SK-N-SH treated with all-trans-retinoic acid at 6 μM for 48 hours (cell line): ENCODE results near the gene OTOG.
A peak's percentile ranks its signal among the peaks of the same experiment; 100 is the strongest.

Experiments used
- ATAC-seq: fragments of 200-7000 bp; cut with Tn5 transposase; 3 replicates; pipeline ENCODE4 v1.9.1; 2020; ENCODE audit warnings: mild to moderate bottlenecking, moderate library complexity
- ARNTL ChIP-seq: fragments of 450-650 bp; formaldehyde crosslinking; IDR thresholded peaks from 2 replicates; pipeline ENCODE4 v1.5.0; 2020; ENCODE audit warnings: low read depth, mild to moderate bottlenecking, moderate library complexity, borderline replicate concordance
- BACH2 ChIP-seq: fragments of 250-450 bp; sonication (Bioruptor Pico); IDR thresholded peaks from 2 replicates; pipeline ENCODE4 v1.9.0; 2021; ENCODE audit warnings: mild to moderate bottlenecking, borderline replicate concordance
- CSDC2 ChIP-seq: fragments of 250-450 bp; sonication (Bioruptor Pico); IDR thresholded peaks from 2 replicates; pipeline ENCODE4 v1.5.0; 2020; ENCODE audit warnings: mild to moderate bottlenecking, moderate library complexity
- ESRRG ChIP-seq: fragments of 250-450 bp; sonication (Bioruptor Pico); IDR thresholded peaks from 2 replicates; pipeline ENCODE4 v1.6.1; 2021; ENCODE audit warnings: mild to moderate bottlenecking
- GLIS3 ChIP-seq: fragments of 250-450 bp; sonication (Bioruptor Pico); IDR thresholded peaks from 2 replicates; pipeline ENCODE4 v1.5.0; 2020; ENCODE audit warnings: mild to moderate bottlenecking, moderate library complexity
- ISL1 ChIP-seq: fragments of 250-450 bp; sonication (Bioruptor Pico); IDR thresholded peaks from 2 replicates; pipeline ENCODE4 v2.1.2; 2022; ENCODE audit warnings: mild to moderate bottlenecking, moderate library complexity
- OSR1 ChIP-seq: fragments of 250-450 bp; sonication (Bioruptor Pico); IDR thresholded peaks from 2 replicates; pipeline ENCODE4 v1.8.0; 2022; ENCODE audit warnings: moderate library complexity, mild to moderate bottlenecking, inconsistent platforms
- PATZ1 ChIP-seq: fragments of 250-450 bp; sonication (Bioruptor Pico); IDR thresholded peaks from 2 replicates; pipeline ENCODE4 v1.8.0; 2020; ENCODE audit warnings: mild to moderate bottlenecking, moderate library complexity, borderline replicate concordance
- PPARA ChIP-seq: fragments of 250-450 bp; sonication (Bioruptor Pico); IDR thresholded peaks from 2 replicates; pipeline ENCODE4 v1.5.0; 2020; ENCODE audit warnings: mild to moderate bottlenecking, borderline replicate concordance
- RARB ChIP-seq: fragments of 250-450 bp; sonication (Bioruptor Pico); IDR thresholded peaks from 2 replicates; pipeline ENCODE4 v1.8.0; 2021; ENCODE audit warnings: mild to moderate bottlenecking, moderate library complexity
- SNAI2 ChIP-seq: fragments of 250-450 bp; sonication (Bioruptor Pico); IDR thresholded peaks from 2 replicates; pipeline ENCODE4 v1.5.0; 2020; ENCODE audit warnings: mild to moderate bottlenecking, moderate library complexity
- TCF4 ChIP-seq: fragments of 250-450 bp; sonication (Bioruptor Pico); IDR thresholded peaks from 2 replicates; pipeline ENCODE4 v1.8.0; 2021; ENCODE audit warnings: mild to moderate bottlenecking, moderate library complexity, borderline replicate concordance
- TOX ChIP-seq: fragments of 250-450 bp; sonication (Bioruptor Pico); IDR thresholded peaks from 2 replicates; pipeline ENCODE4 v1.8.0; 2021; ENCODE audit warnings: mild to moderate bottlenecking, moderate library complexity, borderline replicate concordance
- TSHZ2 ChIP-seq: fragments of 250-450 bp; sonication (Bioruptor Pico); IDR thresholded peaks from 2 replicates; pipeline ENCODE4 v1.5.0; 2020; ENCODE audit warnings: mild to moderate bottlenecking, moderate library complexity
- ZC3H10 ChIP-seq: fragments of 250-450 bp; sonication (Bioruptor Pico); IDR thresholded peaks from 2 replicates; pipeline ENCODE4 v1.5.1; 2021; ENCODE audit warnings: mild to moderate bottlenecking, moderate library complexity
- ZFP3 ChIP-seq: fragments of 250-450 bp; sonication (Bioruptor Pico); IDR thresholded peaks from 2 replicates; pipeline ENCODE4 v1.5.0; 2020; ENCODE audit warnings: mild to moderate bottlenecking, moderate library complexity
- ZFP30 ChIP-seq: fragments of 450-650 bp; formaldehyde crosslinking; IDR thresholded peaks from 2 replicates; pipeline ENCODE4 v1.5.0; 2022; ENCODE audit warnings: mild to moderate bottlenecking, moderate library complexity
- ZNF565 ChIP-seq: fragments of 450-650 bp; formaldehyde crosslinking; conservative IDR thresholded peaks from 2 replicates; pipeline ENCODE4 v1.5.0; 2020; ENCODE audit warnings: low read depth, mild to moderate bottlenecking, moderate library complexity
- ZNF70 ChIP-seq: fragments of 450-650 bp; formaldehyde crosslinking; IDR thresholded peaks from 2 replicates; pipeline ENCODE4 v1.5.0; 2020; ENCODE audit warnings: mild to moderate bottlenecking, moderate library complexity
- TF ChIP-seq, protein P1 (sequence below): fragments of 250-450 bp; sonication (Bioruptor Pico); IDR thresholded peaks from 2 replicates; pipeline ENCODE4 v1.5.1; 2021; ENCODE audit warnings: mild to moderate bottlenecking, moderate library complexity
- TF ChIP-seq, protein P2 (sequence below): fragments of 250-450 bp; sonication (Bioruptor Pico); IDR thresholded peaks from 2 replicates; pipeline ENCODE4 v1.8.0; 2021; ENCODE audit warnings: low read depth, mild to moderate bottlenecking, moderate library complexity, borderline replicate concordance
- TF ChIP-seq, protein P3 (sequence below): fragments of 250-450 bp; sonication (Bioruptor Pico); IDR thresholded peaks from 2 replicates; pipeline ENCODE4 v1.5.1; 2020; ENCODE audit warnings: low read depth, mild to moderate bottlenecking, moderate library complexity

OTOG gene

DNA sequence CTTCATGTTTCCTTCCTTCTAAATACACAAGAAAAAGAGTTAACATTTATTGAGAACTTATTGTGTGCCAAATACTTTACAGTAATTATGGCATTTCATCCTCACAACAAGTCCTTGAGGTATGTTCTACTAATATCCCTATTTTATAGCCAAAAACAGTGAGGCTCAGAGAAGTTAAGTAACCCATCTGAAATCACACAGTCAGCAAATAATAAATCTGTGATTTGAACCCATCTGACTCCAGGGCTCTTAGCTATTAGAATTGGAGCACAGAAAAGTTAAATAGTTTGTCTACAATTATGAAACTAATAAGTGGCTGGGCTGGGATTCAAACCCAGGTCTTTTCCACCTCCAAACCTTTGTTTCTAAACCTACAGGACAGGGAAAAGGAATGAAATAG is 135.8 kb downstream of the OTOG start:
- TF ChIP-seq TOX (CRISPR knock-in tag) (no peak), ZNF70 (CRISPR knock-in tag) (no peak), ZFP3 (no peak), ZNF565 (no peak), ZFP30 (CRISPR knock-in tag) (no peak), CSDC2 (CRISPR knock-in tag) (no peak), ARNTL (CRISPR knock-in tag) (no peak), BACH2 (no peak), GLIS3 (CRISPR knock-in tag) (no peak), PPARA (CRISPR knock-in tag) (no peak), RARB (no peak)
- TF ChIP-seq, protein P1, sequence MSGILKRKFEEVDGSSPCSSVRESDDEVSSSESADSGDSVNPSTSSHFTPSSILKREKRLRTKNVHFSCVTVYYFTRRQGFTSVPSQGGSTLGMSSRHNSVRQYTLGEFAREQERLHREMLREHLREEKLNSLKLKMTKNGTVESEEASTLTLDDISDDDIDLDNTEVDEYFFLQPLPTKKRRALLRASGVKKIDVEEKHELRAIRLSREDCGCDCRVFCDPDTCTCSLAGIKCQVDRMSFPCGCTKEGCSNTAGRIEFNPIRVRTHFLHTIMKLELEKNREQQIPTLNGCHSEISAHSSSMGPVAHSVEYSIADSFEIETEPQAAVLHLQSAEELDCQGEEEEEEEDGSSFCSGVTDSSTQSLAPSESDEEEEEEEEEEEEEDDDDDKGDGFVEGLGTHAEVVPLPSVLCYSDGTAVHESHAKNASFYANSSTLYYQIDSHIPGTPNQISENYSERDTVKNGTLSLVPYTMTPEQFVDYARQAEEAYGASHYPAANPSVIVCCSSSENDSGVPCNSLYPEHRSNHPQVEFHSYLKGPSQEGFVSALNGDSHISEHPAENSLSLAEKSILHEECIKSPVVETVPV (CRISPR knock-in tag): no peak
- TF ChIP-seq, protein P2, sequence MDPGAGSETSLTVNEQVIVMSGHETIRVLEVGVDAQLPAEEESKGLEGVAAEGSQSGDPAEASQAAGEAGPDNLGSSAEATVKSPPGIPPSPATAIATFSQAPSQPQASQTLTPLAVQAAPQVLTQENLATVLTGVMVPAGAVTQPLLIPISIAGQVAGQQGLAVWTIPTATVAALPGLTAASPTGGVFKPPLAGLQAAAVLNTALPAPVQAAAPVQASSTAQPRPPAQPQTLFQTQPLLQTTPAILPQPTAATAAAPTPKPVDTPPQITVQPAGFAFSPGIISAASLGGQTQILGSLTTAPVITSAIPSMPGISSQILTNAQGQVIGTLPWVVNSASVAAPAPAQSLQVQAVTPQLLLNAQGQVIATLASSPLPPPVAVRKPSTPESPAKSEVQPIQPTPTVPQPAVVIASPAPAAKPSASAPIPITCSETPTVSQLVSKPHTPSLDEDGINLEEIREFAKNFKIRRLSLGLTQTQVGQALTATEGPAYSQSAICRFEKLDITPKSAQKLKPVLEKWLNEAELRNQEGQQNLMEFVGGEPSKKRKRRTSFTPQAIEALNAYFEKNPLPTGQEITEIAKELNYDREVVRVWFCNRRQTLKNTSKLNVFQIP (CRISPR knock-in tag): no peak
- TF ChIP-seq, all 23 proteins: peak for 0
- ATAC-seq: no peak

DNA sequence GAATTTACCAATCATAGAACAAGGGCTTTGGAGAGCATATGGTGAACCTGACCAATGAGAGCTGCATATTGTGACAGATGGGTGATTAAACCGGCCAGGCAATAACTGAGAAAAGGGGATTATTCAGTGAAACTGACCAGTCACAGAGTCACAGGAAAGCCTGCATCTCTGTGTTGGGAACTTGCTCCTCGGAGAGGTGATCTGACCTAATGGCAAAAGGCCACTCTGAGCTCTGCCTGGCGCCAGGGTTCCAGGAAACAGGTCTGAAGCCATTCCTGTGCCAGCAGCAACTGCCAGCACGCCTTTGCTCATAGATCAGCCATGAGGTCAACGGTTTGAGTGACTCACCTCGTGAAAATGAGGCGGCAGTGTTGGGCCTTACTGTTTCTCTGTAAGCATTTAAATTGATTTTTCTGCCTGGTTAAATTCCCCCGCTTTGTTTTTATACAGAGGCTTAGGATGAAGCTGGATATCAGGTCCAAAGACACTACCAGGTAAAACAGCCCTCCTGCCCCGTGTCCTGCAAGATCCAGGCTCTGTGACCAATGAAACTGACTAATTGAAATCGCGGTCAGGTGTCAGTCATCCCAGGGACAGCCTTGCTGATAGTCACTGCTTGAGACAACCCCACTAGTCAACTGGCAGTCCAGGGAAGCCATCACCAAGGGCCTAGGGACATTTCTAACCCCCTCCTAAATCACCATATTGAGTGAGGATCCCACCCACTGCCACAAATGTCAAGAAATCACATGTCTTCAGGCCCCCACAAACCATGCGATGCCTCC is 136.5 kb downstream of the OTOG start:
- TF ChIP-seq TOX (CRISPR knock-in tag): no peak
- no peak for TF ChIP-seq ARNTL (CRISPR knock-in tag)
- TF ChIP-seq BACH2: no peak
- no peak for TF ChIP-seq ZNF70 (CRISPR knock-in tag)
- TF ChIP-seq ZFP30 (CRISPR knock-in tag): no peak
- peak; percentile 84 for ATAC-seq

GRCh38 chr11:17684550-17684949 is 137.5 kb downstream of the OTOG start:
- TF ChIP-seq GLIS3 (CRISPR knock-in tag) (no peak), ZNF565 (no peak), ZNF70 (CRISPR knock-in tag) (no peak), ISL1 (CRISPR knock-in tag) (no peak), CSDC2 (CRISPR knock-in tag) (no peak), TCF4 (no peak), RARB (no peak), ZFP3 (no peak), ZC3H10 (CRISPR knock-in tag) (no peak), ESRRG (no peak), SNAI2 (CRISPR knock-in tag) (no peak), TOX (CRISPR knock-in tag) (no peak), ZFP30 (CRISPR knock-in tag) (no peak), PATZ1 (CRISPR knock-in tag) (no peak), OSR1 (CRISPR knock-in tag) (no peak), TSHZ2 (CRISPR knock-in tag) (no peak)
- TF ChIP-seq, protein P1 (CRISPR knock-in tag): no peak
- TF ChIP-seq, protein P2 (CRISPR knock-in tag): no peak
- TF ChIP-seq, protein P3, sequence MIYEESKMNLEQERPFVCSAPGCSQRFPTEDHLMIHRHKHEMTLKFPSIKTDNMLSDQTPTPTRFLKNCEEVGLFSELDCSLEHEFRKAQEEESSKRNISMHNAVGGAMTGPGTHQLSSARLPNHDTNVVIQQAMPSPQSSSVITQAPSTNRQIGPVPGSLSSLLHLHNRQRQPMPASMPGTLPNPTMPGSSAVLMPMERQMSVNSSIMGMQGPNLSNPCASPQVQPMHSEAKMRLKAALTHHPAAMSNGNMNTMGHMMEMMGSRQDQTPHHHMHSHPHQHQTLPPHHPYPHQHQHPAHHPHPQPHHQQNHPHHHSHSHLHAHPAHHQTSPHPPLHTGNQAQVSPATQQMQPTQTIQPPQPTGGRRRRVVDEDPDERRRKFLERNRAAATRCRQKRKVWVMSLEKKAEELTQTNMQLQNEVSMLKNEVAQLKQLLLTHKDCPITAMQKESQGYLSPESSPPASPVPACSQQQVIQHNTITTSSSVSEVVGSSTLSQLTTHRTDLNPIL (CRISPR knock-in tag): no peak
- ATAC-seq: no peak
